ENCODE measurements around the gene PYROXD2.
A peak's percentile ranks its signal among the peaks of the same experiment; 100 is the strongest.

DNA sequence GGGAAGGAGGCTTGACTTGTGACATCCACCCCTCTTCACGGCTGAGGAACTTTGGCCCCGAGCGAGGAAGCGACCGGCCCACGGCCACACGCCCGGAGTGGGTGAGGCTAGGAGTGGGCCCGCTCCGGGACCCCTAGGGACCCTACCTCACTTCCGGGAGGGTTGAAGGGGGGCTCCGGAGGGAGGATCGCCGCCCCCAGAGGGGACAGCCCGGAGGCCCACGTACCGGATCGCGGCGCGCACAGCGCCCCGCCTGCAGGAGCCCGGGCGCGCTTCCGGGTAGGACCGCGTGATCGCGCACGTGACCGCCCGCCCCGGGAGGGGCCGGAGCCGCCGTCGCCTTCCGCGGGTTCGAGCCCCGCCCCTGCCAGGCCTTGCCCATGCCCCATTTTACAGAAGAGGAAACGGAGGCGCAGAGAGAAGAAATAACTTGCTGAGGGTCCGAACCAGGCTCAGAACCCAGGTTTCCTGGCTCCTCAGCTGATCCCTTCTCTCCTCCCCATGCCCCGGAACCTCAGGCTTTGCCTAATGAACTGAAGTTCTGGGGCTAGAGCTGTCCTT, 31.8 kb upstream of the PYROXD2 start, which contains the start of gene HPS1:
- TF ChIP-seq, protein P1, sequence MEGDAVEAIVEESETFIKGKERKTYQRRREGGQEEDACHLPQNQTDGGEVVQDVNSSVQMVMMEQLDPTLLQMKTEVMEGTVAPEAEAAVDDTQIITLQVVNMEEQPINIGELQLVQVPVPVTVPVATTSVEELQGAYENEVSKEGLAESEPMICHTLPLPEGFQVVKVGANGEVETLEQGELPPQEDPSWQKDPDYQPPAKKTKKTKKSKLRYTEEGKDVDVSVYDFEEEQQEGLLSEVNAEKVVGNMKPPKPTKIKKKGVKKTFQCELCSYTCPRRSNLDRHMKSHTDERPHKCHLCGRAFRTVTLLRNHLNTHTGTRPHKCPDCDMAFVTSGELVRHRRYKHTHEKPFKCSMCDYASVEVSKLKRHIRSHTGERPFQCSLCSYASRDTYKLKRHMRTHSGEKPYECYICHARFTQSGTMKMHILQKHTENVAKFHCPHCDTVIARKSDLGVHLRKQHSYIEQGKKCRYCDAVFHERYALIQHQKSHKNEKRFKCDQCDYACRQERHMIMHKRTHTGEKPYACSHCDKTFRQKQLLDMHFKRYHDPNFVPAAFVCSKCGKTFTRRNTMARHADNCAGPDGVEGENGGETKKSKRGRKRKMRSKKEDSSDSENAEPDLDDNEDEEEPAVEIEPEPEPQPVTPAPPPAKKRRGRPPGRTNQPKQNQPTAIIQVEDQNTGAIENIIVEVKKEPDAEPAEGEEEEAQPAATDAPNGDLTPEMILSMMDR (IDR thresholded peaks at IDR 0.05): no peak
- TF ChIP-seq, protein P2, sequence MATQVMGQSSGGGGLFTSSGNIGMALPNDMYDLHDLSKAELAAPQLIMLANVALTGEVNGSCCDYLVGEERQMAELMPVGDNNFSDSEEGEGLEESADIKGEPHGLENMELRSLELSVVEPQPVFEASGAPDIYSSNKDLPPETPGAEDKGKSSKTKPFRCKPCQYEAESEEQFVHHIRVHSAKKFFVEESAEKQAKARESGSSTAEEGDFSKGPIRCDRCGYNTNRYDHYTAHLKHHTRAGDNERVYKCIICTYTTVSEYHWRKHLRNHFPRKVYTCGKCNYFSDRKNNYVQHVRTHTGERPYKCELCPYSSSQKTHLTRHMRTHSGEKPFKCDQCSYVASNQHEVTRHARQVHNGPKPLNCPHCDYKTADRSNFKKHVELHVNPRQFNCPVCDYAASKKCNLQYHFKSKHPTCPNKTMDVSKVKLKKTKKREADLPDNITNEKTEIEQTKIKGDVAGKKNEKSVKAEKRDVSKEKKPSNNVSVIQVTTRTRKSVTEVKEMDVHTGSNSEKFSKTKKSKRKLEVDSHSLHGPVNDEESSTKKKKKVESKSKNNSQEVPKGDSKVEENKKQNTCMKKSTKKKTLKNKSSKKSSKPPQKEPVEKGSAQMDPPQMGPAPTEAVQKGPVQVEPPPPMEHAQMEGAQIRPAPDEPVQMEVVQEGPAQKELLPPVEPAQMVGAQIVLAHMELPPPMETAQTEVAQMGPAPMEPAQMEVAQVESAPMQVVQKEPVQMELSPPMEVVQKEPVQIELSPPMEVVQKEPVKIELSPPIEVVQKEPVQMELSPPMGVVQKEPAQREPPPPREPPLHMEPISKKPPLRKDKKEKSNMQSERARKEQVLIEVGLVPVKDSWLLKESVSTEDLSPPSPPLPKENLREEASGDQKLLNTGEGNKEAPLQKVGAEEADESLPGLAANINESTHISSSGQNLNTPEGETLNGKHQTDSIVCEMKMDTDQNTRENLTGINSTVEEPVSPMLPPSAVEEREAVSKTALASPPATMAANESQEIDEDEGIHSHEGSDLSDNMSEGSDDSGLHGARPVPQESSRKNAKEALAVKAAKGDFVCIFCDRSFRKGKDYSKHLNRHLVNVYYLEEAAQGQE (IDR thresholded peaks at IDR 0.05; ENCODE audit: insufficient read depth in 1 of 2, low read depth in 2 of 2, low read length in 1 of 2): no peak
- peak; percentile 93 for TF ChIP-seq POLR2AphosphoS5 (IDR thresholded peaks at IDR 0.05; ENCODE audit: low read depth, low read length)
- TF ChIP-seq TCF7L2 (IDR thresholded peaks at IDR 0.05; ENCODE audit: low read depth, low read length): no peak
- TF ChIP-seq SIN3A (IDR thresholded peaks at IDR 0.05; ENCODE audit: borderline replicate concordance, insufficient read depth, low read depth, low read length): peak; percentile 96; the same call in 1 of the 2 replicates
